DMS 273 (cell line): ENCODE measurements around the gene OTOGL.
"Not testable (repeated sequence)": the region's sequence is repeated elsewhere in the genome, so short reads cannot be mapped to it uniquely, and the experiment has no call there.

ENCODE experiments used
- DNase-seq: peaks from one replicate; lab custom pipeline; 2025; ENCODE audit not compliant: unreplicated experiment; lab: John Stamatoyannopoulos, UW

Gene OTOGL

GRCh38 chr12:80120994-80121393, 21.7 kb downstream of the OTOGL start:
- DNase-seq: no peak

- DNase-seq: no peak
Observed at GRCh38 chr12:80121661-80122060, 22.3 kb downstream of the OTOGL start.

- DNase-seq: peak; percentile 0
Observed at GRCh38 chr12:80129895-80130530, 30.7 kb downstream of the OTOGL start.

- DNase-seq: no peak
Observed at GRCh38 chr12:80135624-80136023, 36.3 kb downstream of the OTOGL start.

GRCh38 chr12:80140005-80140404, 40.7 kb downstream of the OTOGL start:
- no peak for DNase-seq

- no peak for DNase-seq
Observed at GRCh38 chr12:80142640-80143039, 43.3 kb downstream of the OTOGL start.

GRCh38 chr12:80143537-80143936, 44.2 kb downstream of the OTOGL start:
- DNase-seq: no peak

GRCh38 chr12:80149547-80150313, 50.4 kb downstream of the OTOGL start:
- not testable (repeated sequence) for DNase-seq

- no peak for DNase-seq
Observed at GRCh38 chr12:80151131-80151530, 51.8 kb downstream of the OTOGL start.

- no peak for DNase-seq
Observed at GRCh38 chr12:80154261-80154660, 54.9 kb downstream of the OTOGL start.

- no peak for DNase-seq
Observed at GRCh38 chr12:80156306-80156705, 57.0 kb downstream of the OTOGL start.

GRCh38 chr12:80157645-80158044, 58.3 kb downstream of the OTOGL start:
- DNase-seq: no peak

- DNase-seq: no peak
Observed at GRCh38 chr12:80161612-80162011, 62.3 kb downstream of the OTOGL start.

GRCh38 chr12:80162177-80162576, 62.8 kb downstream of the OTOGL start:
- no peak for DNase-seq

GRCh38 chr12:80165746-80166145, 66.4 kb downstream of the OTOGL start:
- DNase-seq: peak; percentile 43

GRCh38 chr12:80166751-80167150, 67.4 kb downstream of the OTOGL start:
- DNase-seq: no peak

- no peak for DNase-seq
Observed at GRCh38 chr12:80168936-80169335, 69.6 kb downstream of the OTOGL start.

GRCh38 chr12:80170915-80171314, 71.6 kb downstream of the OTOGL start:
- DNase-seq: no peak

GRCh38 chr12:80173083-80173864, 73.9 kb downstream of the OTOGL start:
- no peak for DNase-seq

GRCh38 chr12:80175307-80175930, 76.1 kb downstream of the OTOGL start:
- DNase-seq: no peak

GRCh38 chr12:80176706-80177105, 77.4 kb downstream of the OTOGL start:
- DNase-seq: no peak
